NCI-H345 (cell line): Measurements from ENCODE around the gene MTM1.

ENCODE experiments used
- DNase-seq: peaks from one replicate; lab custom pipeline; 2025; lab: John Stamatoyannopoulos, UW

MTM1 gene

DNA sequence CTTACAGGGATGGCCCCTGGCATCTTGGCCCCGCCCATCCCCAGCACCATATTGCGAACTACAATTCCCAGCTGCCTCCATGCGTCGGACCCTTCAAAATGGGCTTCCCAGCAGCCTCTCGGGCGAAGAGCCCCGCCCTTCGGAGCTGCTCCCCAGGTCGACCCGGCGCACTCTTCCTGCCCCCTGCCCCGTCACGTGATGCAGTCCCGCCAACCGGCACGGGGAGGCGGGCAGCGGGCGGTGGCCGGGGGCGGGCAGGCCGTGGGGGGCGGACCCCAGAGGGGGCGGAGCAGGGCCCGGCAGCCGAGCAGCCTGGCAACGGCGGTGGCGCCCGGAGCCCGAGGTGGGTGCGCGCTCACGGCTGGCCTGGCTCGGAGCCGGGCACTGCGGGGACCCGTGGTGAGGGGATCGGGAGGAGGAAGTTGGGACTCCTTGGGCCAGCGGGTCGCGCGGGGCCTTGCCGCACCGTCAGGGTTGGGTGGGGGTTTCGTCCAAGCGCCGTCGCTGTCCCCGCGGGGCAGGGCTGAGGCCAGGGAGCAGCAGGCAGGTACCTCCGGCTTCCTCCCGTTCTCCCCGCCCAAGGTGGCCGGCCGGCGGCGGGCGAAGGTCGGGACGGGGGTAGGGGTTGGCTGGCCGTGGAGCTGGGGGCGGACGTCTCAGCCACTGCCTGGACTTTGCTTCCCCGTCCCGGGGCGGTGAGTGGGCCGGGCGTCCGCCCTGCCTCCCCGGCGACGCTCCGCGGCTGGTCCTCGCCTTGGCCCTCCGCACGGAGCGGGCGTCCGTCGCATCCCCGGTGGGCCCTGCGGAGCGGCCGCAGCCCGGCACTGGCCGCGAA, at the start of gene MTM1:
MTM1 (plus strand) TSS at position 302 of the 835 bp plus-strand sequence. CDS start 23,994 bp downstream, outside the sequence.
- DNase-seq: peak; percentile 96

GRCh38 chrX:150522494-150522893, 45.9 kb upstream of the MTM1 start:
- no peak for DNase-seq

DNA sequence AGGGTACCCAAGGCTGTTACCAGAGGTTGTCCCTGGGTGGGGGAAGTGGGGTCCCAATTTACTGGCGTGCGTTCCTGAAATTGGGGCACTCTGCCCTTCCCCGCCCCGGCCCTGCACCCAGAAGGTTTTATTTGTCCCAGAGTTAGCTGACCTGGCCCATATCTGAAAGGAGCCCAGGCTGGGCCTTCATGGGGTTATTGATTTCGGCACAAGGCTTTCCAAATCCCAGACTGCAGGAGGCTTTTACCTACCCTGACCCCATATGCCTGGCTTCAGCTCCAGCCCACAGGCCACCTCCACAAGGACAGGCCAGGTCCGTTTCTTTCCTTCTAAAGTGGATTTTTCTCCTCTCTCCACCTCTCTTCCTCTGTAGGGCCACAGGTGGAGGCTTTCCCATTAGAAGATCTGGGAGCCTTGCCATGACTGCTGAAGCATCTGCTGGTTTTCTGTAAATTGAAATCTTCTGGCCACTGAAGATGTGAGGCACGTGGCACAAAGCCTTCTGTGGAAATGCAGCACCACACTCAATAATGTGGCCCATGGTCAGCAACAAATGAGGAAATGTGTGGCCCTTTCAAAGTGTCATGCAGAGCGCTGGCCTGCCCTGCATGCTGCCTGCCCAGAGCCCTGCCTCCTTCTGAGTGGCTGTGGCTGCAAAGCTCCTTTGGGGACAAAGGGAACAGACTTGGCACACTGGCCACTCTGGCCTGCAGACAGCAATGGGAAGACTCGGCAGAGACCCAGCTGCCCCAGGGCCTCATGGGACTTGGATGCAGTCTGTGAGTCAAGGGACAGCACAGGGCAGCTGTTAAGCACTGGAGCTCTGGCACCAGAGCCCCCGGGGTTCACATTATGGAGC, 43.1 kb upstream of the MTM1 start:
- DNase-seq: no peak

DNA sequence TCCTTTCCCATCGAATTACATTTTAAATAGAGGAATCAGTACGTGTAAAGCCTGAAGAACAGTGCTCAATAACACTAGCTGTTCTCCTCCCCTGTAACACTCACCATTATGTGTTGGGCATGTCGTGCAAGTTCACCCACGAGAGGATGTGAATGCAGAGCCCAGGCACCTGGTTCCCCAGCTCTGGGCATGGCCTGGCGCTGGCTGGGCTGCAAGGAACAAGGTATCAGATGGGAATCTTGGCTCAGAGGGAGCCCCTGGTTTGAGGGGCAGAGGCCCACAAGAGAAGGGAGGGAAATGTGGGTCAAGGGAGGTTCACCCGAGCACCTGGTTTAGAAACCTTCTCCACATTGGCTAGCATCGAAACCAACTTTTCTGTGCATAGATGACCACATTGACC, 41.7 kb upstream of the MTM1 start:
- no peak for DNase-seq

- DNase-seq: no peak
These were observed 41.3 kb upstream of the MTM1 start for GRCh38 chrX:150527108-150527507.

GRCh38 chrX:150529587-150529986, 38.8 kb upstream of the MTM1 start:
- DNase-seq: no peak

DNA sequence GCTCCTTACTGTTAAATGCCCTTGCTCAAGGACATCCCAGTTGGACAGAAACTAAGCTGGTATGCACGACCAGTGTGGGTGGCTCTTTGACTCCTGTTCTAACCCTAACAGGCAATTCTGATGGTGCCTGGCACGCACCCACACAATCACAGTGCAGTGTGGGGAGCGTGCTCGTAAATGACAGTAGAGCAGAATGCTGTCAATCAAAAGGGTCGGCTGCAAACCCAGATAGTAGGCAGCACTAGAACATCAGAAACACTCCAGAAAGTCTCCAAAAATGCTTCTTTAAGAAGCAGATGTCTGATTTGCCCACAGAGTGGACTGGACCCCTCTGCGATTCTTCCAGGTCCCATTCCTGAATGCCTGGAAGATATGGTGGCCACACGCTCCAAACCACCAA, 37.6 kb upstream of the MTM1 start:
- no peak for DNase-seq

DNA sequence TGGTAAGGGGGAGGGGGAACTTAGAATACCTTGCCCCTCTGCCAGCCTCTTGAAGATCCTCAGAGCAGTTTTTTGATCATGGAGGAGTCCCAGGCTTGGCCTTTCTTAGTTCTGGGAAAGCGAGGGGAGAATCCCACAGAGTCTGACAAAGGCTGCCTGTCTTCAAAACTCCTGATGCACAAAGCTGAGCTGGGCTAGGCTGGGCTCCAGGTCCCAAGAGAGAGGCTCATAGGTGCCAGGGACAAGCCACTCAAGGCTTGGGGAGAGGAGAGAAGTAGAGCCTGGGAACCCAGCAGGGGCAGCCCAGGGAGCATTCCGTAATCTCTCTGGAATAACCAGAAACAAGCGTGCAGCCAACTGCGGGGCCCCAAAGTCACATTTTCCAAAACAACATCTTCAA, 37.0 kb upstream of the MTM1 start:
- DNase-seq: no peak

DNA sequence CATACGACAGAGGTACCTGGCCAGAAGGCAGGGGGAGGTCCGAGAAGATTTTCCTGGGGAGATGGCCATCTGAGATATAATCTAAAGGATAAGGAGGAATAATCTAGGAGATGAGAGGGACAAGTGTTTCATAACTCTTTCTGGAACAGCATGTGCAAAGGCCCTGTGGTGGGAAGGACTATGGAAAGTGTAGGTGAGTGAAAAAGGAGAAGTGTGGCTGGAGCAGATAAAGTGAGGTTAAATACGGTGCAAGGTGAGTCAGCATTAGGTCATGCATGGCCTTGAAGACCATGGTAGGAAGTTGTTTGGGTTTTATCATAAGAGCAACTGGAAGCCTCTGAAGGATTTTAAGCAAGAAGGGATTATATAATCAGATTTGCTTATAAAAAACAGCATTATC, 34.6 kb upstream of the MTM1 start:
- no peak for DNase-seq

GRCh38 chrX:150536455-150537116, 31.8 kb upstream of the MTM1 start:
- DNase-seq: no peak

DNA sequence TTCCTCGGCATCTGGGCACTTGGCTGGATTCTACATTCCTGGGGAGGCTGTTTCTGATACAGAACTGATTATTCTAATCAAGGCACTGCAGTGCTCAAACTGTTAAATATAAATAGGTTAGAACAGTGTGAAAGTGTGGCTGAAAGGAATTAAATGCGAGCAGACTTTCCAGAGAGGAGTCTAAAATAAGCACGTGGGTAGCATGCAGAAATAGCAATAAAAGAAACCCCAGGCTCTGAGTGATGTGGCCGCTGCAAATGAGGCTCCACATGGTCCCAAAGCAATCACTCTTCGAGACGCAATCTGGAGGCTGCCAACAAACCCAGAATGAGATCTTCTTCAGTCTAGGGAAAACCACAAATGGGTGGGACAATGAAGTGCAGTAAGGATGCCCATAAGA, 30.6 kb upstream of the MTM1 start:
- no peak for DNase-seq

- DNase-seq: no peak
These were observed 27.5 kb upstream of the MTM1 start for GRCh38 chrX:150540965-150541364.

GRCh38 chrX:150542846-150543229, 25.6 kb upstream of the MTM1 start:
- no peak for DNase-seq

GRCh38 chrX:150543230-150544155, 24.9 kb upstream of the MTM1 start:
- no peak for DNase-seq

GRCh38 chrX:150544222-150544787, 24.1 kb upstream of the MTM1 start:
- no peak for DNase-seq

DNA sequence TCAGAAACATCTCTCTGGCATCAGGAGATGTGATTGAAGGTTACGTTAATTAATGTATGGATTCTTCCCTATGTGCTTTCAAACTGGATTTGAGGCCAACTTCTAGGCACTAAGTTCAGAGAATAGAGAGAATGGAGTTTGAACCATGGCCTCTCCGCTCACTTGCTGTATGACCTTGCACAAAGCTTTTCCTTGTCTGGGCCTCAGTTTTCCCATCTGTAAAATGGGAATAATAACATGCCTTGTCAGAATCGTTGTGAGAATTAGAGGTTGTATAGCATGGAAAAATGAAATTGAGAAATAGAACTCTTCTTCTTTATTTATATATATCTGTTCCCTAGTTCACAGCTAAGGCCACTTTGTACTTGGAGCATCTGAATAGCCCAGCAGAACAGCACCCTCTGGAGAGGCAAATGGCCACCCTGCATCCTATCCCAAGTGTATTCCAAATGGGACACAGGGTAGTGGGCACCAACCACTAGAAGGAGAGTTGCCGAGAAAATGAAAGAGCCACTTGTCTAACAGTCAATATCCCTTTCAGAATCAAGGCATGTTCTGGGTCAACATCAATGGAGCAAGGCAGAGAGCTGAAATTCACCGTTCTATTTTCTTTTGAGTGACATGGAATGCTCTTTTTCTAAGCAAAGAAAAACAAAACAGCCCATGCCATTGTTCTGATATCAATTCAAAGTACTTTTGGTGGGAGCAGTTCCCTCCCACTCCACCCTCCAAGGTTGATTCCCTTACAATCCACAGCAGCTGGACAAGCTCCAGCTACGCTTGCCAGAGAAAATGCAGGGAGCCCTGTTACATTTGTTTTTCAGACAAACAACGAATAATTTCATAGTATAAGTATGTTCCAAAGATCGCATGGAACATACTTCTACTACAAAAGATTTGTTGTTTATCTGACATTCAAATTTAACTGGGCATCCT, 23.3 kb upstream of the MTM1 start:
- no peak for DNase-seq

- DNase-seq: no peak
These were observed 21.7 kb upstream of the MTM1 start for GRCh38 chrX:150546711-150547153.

DNA sequence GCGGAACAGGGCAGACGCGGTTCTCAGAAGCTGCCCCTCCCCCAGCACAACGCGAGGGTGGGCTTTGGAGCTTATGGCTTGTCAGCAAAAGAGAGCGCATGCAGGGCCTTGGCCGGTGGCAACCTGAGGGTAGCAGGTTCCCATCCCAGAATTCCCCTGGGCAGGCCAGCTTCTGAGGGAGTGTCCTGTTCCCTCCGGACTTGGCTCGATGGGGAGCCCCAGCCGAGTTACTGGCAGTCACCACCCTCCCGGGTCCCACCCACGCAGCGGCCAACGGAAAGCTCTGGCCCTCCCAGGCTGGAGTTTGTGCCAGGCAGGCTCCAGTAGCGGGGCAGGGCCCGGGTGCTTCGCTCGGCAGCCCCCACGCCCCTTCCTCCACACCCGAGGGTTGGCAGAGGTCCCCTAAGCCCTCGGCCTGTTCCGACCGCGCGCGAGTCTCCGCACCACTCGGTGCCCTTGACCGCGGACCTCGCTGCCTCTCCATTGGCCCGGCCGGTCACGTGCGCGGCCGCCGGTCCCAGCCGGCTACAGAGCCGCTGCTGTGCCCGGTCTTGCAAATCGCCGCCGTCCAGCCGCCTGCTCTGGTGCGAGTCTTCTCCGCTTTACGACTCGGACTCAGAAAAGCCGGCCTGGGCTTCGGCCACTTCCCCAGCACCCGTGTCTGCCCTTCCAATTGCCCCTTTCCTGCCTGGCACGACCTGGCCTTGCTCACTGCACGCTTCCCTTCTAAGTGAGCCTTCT, 20.9 kb upstream of the MTM1 start:
- DNase-seq: peak; percentile 25

GRCh38 chrX:150548251-150548650, 20.2 kb upstream of the MTM1 start:
- no peak for DNase-seq
